NCI-H1417 (cell line): ENCODE measurements around the gene MPG.
A peak's percentile ranks its signal among the peaks of the same experiment; 100 is the strongest.

ENCODE experiments used
- DNase-seq, 3 experiments: peaks; one replicate each; lab custom pipeline; 2025; lab: John Stamatoyannopoulos, UW

The MPG gene

GRCh38 chr16:83781-84615 lies 6.0 kb downstream of the MPG start:
- DNase-seq: peak in 2 of 3 experiments; percentile 65 to 73

- peak in 2 of 3 experiments; percentile 65 to 77 for DNase-seq
These were observed 6.8 kb downstream of the MPG start for GRCh38 chr16:84718-85406.

- DNase-seq: no peak
These were observed 7.4 kb downstream of the MPG start for GRCh38 chr16:85407-85782.

GRCh38 chr16:85865-86264 lies 7.8 kb downstream of the MPG start:
- DNase-seq: no peak

- DNase-seq: no peak
These were observed 8.5 kb downstream of the MPG start for GRCh38 chr16:86483-86952.

- no peak for DNase-seq
These were observed 10.6 kb downstream of the MPG start for GRCh38 chr16:88613-89012.

GRCh38 chr16:89391-90302 lies 11.6 kb downstream of the MPG start:
- no peak for DNase-seq

- DNase-seq: peak in 2 of 3 experiments; percentile 13 to 83
These were observed 13.5 kb downstream of the MPG start for GRCh38 chr16:91484-91883.

- DNase-seq: peak in 1 of 3 experiments; percentile 55
These were observed 14.7 kb downstream of the MPG start for GRCh38 chr16:92431-93339.

- no peak for DNase-seq
These were observed 16.9 kb downstream of the MPG start for GRCh38 chr16:94918-95265.

GRCh38 chr16:96935-97381 lies 18.9 kb downstream of the MPG start:
- DNase-seq: peak; percentile 55 to 88 (median 80)

- DNase-seq: no peak
These were observed 19.8 kb downstream of the MPG start for GRCh38 chr16:97822-98221.

GRCh38 chr16:100989-101388 lies 23.0 kb downstream of the MPG start:
- DNase-seq: no peak

- no peak for DNase-seq
These were observed 23.6 kb downstream of the MPG start for GRCh38 chr16:101586-101985.

GRCh38 chr16:102060-102855 lies 24.2 kb downstream of the MPG start:
- no peak for DNase-seq

- no peak for DNase-seq
These were observed 26.3 kb downstream of the MPG start for GRCh38 chr16:104355-104754.

GRCh38 chr16:104928-105327 lies 26.9 kb downstream of the MPG start:
- no peak for DNase-seq

GRCh38 chr16:105521-105920 lies 27.5 kb downstream of the MPG start:
- no peak for DNase-seq

GRCh38 chr16:106623-107324 lies 28.7 kb downstream of the MPG start:
- DNase-seq: peak; percentile 35 to 89 (median 79)
